Measurements from ENCODE around the gene ANXA5.

Gene ANXA5

DNA sequence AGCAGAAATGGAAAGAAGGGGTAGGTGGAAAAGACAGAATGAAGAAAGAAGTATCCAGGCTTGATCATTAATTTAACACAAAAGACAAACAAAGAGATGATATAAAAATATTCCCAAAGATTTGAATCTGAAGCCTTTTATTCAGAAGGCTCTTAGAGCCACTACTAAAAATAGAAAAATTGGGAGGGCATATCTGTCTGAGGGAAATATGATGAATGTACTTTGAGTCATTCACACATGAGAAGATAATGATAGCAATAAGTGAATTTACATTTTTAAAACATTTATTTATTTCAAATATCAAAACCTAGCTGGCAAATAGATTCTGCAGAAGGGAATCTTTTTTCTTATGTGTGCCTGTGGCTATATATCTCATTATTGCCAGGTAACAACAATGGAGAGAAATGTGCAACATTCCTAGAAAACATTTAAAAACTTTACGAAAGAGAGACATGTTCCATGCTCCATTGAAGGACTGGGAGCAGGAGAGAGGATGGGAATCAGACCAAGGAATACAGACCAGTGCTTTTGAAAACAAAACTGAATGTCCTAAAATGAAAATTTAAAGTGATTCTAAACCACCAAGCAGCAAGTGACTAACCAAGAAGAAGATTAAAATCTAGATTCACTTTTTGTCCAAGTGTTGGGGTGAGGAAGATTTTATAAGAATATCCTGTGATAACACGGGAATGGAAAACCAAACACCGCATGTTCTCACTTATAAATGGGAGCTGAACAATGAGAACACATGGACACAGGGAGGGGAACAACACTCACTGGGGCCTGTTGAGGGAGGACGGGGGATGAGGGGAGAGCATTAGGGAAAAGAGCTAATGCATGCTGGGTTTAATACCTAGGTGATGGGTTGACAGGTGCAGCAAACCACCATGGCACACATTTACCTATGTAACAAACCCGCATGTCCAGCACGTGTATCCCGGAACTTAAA is 41.2 kb downstream of the ANXA5 start:
- intact Hi-C loops (cut with DNase I), result loop anchor here (10.0 kb wide), 1 partner anchor 191 kb away; no protein-coding TSS in a partner anchor
- DNase-seq, result no peak

DNA sequence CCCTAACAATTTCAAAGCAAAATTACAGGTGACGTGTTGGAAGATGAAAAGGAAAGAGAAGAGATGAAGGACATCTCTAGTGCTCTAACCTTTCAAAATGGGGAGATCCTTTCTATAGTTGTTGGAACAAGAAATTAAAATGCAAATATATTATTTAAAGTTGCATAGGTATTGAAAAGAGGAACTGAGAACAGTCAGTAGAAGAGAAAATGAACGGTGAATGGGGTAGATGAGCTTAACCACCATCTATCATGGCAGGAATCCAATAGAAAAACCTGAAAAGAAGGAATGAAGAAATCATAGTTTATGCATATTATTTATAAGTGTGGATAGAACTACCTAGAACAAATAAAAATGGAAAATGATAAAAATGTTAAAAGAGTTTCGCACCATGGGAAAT is 42.0 kb downstream of the ANXA5 start:
- intact Hi-C loops (cut with DNase I), result loop anchor here (10.0 kb wide), 1 partner anchor 190 kb away; no protein-coding TSS in a partner anchor
- no peak for DNase-seq

DNA sequence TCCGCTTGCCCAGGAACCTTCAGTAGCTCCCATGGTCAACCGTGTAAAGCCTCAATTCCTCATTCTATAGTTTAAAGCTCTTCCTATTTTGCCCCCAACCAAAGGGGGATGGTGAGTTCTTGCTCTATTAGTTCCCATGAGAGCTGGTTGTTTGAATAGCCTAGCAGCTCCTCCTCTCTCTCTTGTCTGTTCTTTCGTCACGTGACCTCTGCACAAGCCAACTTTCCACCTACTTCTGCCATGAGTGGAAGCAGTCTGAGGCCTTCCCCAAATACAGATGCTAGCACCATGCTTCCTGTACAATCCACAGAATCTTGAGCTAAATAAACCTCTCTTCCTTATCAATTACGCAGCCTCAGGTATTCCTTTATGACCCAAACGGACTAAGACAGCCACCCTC is 42.8 kb downstream of the ANXA5 start:
- intact Hi-C loops (cut with DNase I), result loop anchor here (10.0 kb wide), 1 partner anchor 189 kb away; no protein-coding TSS in a partner anchor
- DNase-seq, result no peak

DNA sequence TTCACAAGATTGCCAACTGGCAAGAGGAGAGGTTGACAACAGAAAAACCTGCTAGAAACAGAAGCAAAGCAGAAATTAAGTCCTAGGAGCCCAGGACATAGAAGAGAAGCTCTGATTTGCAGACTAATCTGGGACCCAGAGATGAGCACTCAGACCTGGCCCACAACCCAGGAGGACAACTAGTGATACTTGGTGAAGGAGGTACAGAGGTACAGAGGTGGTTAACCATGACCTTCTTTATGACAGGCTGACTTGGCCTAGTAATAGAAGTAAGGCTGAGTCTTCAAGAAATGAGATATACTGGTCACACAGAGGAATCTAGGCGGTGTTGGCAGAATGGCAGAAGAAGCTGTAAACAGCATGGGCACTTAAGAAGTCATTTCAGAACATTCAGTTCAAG is 43.6 kb downstream of the ANXA5 start:
- DNase-seq, result no peak
- intact Hi-C loops (cut with DNase I), result loop anchor here (10.0 kb wide), 1 partner anchor 188 kb away; no protein-coding TSS in a partner anchor

DNA sequence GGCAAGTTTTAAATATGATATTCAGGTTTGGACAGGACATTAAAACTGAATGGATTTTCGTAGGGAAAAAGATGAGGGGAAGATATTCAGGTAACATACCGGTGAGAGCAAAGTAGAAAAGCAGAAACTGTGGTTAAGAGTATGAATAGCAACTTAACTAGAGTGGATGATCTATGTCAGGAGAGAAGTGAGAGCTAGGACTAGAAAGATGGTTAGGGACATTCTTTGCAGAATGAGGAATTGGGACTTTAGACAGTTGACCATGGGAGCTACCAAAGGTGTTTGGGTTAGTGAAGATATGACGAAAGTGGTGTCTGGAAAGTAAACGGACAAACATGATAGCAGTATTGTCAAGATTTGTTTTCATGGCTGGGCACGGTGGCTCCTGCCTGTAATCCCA is 45.2 kb downstream of the ANXA5 start:
- intact Hi-C loops (cut with DNase I), result loop anchor here (10.0 kb wide), 1 partner anchor 187 kb away; no protein-coding TSS in a partner anchor
- DNase-seq, result no peak

DNA sequence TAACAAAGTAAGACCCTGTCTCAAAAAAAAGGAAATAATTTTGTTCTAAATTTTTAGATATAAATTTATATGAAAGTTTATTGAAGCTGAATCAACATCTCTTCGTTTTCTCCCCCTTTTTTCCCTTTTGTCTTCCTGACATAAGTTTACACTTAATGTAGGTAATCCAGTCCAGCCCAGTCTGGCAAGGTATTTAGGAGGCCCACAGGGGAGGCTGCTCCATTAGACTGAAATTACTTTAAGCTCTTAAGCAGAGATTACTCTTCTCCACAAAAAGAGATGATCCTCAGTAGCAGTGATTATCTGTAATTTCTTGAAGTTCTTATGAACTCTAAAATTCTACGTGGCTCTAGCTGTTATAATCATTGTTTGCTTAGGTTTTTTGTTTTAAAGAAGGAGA is 46.0 kb downstream of the ANXA5 start:
- DNase-seq, result no peak
- intact Hi-C loops (cut with DNase I), result loop anchor here (10.0 kb wide), 1 partner anchor 186 kb away; no protein-coding TSS in a partner anchor

DNA sequence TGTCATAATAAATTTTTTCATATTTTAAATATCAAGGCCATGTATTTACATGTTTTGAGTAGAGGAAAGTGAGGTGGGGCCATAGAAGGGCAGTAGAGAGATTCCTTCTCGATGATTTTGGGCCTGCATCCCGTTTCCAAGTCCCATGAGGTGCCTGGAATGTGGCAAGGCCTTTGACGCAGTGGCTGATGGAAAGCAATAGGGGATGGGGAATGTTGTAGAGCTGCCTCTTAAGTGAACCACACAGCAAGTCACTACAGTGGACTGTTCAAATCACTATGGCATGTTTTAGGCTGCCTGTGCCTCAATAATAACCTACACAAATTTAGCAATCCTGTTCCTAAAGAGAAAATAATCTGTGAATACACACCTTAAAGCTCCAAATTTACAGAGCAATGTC is 48.3 kb downstream of the ANXA5 start:
- intact Hi-C loops (cut with DNase I), result no loop called here
- DNase-seq, result no peak

DNA sequence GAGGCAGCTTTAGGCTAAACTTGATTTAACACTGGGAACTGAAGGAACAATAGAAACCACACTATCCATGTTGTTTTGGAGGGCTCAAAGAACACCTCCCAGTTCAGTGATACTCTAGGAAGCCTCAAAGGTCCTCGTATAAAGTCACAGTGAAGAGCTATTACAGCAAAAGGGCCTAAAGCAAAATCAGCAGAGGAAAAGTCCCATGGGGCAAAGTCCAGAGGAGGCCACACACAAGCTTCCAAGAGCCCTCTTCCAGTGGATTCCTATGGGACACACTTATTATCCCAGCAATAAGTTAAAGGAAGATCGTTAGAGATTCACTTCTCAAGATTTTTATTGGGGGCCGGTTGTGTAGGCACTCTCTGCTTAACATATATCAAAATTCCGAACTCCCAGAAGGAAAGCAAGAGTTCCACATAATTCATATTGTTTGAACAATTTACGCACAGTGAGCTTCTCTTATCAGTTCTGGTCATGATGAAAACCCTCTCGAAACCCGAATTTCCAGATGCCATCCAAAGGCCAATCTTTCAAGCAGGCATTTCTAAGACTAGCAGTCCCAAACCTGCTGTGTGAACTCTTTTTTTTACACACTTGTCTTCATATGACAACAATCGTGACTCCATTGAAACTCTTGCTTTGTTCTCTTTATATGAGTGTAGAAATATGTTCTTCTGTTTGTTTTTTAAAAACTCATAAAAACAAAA is 53.7 kb downstream of the ANXA5 start:
- DNase-seq, result no peak
- intact Hi-C loops (cut with DNase I), result no loop called here

DNA sequence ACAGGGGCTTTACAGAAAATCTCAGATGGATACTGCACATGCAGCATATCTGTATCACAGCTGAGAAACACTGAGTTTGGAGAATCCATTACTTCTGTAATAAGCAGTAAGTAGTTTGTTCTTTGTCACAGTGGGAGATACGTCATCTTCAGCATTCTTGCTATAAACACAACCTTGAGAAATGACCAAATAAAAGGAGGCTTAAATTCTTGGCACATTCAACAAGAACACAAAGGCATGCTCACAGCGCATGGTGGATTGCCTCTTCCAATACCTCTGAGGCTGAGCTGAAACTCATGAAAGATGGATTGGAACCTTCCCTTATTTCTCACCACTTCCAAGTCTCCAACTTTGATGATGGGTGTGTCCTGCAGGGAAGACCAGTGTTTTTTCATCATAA is 54.5 kb downstream of the ANXA5 start:
- intact Hi-C loops (cut with DNase I), result no loop called here
- no peak for DNase-seq

DNA sequence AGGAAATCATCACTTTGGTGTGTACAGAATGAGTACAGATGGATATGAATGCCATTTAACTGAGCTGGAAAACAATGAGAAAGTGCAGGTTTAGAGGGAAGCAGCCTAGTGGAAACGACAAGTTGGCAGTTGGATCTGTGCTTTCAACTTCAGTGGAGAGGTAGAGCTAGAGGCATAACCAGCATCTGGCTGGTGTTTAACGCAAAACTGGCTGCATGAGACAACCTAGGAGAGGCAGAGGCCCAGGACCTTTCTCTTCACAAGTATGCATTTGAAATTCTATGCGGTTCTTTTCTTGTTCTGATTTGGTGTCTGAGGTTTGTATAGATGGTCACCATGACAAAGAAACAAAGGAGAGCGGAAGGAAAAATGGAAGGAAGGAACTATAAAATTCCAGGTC is 63.1 kb downstream of the ANXA5 start:
- no peak for DNase-seq
- intact Hi-C loops (cut with DNase I), result no loop called here

DNA sequence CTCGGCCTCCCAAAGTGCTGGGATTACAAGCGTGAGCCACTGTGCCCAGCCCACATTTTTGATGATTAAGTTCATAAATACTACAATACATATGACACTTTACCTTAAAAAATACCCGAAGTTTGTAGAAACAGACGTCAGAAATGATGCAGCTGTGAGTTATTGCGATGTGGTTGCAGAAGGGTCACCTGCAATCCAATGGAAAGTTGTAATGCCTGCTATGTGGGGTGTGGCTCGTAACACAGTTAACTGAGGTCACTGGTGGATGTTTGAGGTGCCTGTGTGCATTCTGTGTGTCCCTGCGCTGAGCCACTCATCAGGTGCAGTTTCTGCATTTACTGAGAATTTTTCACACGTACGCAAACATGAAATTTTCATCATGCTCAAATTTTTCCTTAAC is 64.1 kb downstream of the ANXA5 start:
- no peak for DNase-seq
- intact Hi-C loops (cut with DNase I), result no loop called here
